ENCODE measurements around the gene TSPAN31. TPM values are rescaled to one million over a fixed set of nuclear protein-coding genes. Genes with fewer than 3 reads are reported as not detected.

The TSPAN31 gene
- total and polyA plus RNA-seq, 2 experiments from 2014 or later: 47.2 to 70.8 TPM

DNA sequence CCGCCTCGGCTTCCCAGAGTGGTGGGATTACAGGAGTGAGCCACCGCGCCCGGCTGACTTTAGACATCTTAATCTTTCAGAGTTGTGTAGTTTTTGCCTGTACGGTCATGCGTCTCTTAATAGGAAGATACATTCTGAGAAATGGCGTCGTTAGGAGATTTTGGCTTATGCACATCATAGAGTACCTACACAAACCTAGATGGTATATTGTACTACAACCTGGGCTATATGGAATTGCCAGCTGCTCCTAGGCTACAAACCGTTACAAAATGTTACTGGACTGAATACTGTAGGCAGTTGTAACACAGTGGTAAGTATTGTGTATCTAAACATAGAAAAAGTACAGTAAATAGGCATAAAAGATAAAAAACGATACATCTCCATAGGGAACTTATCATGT is 39.0 kb downstream of the TSPAN31 start:
- Histone ChIP-seq H3K4me2 (ENCODE audit: unreplicated experiment) (peak overlapping the region; percentile 93), H2AFZ (no peak overlapping the region), H3K79me2 (ENCODE audit: insufficient read depth) (peaks cover 54% of the 10 kb centered on the region), H3K36me3 (ENCODE audit: low read depth) (peaks cover 25% of the 10 kb centered on the region), H3K9me2 (ENCODE audit: insufficient read depth) (no peaks in the 10 kb centered on the region), H3K27me3 (replicated peaks; ENCODE audit: insufficient read depth) (no peaks in the 10 kb centered on the region), H3K9me3 (ENCODE audit: low read depth) (no peaks in the 10 kb centered on the region), H4K20me1 (ENCODE audit: insufficient read depth) (no peaks in the 10 kb centered on the region), H3K27ac (no peak overlapping the region), H3K4me3 (peak overlapping the region; percentile 98; the same call in 1 of the 2 replicates), H3K9ac (no peak overlapping the region; the same call in 1 of the 2 replicates), H3K4me1 (ENCODE audit: insufficient read depth) (peaks cover 3% of the 10 kb centered on the region; the same call in 1 of the 2 replicates), H3F3A (ENCODE audit: insufficient read depth) (peaks cover 17% of the 10 kb centered on the region)
- TF ChIP-seq EZH2phosphoT487 (IDR thresholded peaks at IDR 0.05; ENCODE audit: insufficient read depth, low read depth): no peak
- no peak for TF ChIP-seq EZH2 (IDR thresholded peaks at IDR 0.05; ENCODE audit: insufficient read depth, poor library complexity, severe bottlenecking)
- 94% methylated on average over 11 of the region's 11 CpGs for WGBS, 2 experiments (ENCODE audit: low coverage in 1 of 2, low lambda C conversion rate in 2 of 2, missing lambda C conversion rate in 2 of 2)
- in situ Hi-C loops (cut with MboI): no loop called here
- DNase-seq: no peak

DNA sequence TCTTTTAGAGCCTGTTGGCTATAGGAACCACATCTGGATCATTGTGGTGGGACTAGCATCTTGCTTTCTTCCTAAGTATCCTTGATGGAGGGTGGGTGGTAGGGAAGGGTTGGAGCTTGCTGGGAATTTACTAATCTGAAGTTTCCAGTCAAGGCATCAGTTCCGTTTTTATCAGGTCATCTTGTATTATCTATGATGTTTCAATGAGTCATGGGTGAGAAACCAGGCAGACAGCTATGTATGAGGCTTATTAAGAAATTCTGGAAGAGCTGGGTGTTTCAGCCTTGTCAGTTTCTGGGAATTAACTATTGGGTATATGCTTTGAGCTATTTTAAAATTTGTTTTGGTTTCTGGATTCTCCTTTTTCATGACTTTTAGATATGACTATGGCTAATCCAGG is 49.1 kb downstream of the TSPAN31 start:
- H3K9me2 ChIP-seq (ENCODE audit: insufficient read depth): no peaks in the 10 kb centered on the region
- in situ Hi-C loops (cut with MboI): no loop called here
- peaks cover 56% of the 10 kb centered on the region for H3F3A ChIP-seq (ENCODE audit: insufficient read depth)
- H3K27ac ChIP-seq: peak overlapping the region; percentile 88
- H3K79me2 ChIP-seq (ENCODE audit: insufficient read depth): peaks cover 32% of the 10 kb centered on the region
- H3K36me3 ChIP-seq (ENCODE audit: low read depth): peaks cover 50% of the 10 kb centered on the region
- H3K4me2 ChIP-seq (ENCODE audit: unreplicated experiment): peak overlapping the region; percentile 61
- WGBS, 2 experiments (ENCODE audit: low coverage in 1 of 2, low lambda C conversion rate in 2 of 2, missing lambda C conversion rate in 2 of 2): 0% methylated on average over 1 of the region's 1 CpG
- no peaks in the 10 kb centered on the region for H4K20me1 ChIP-seq (ENCODE audit: insufficient read depth)
- DNase-seq: peak; percentile 91
- TF ChIP-seq EZH2phosphoT487 (IDR thresholded peaks at IDR 0.05; ENCODE audit: insufficient read depth, low read depth): no peak
- no peak for TF ChIP-seq EZH2 (IDR thresholded peaks at IDR 0.05; ENCODE audit: insufficient read depth, poor library complexity, severe bottlenecking)
- no peaks in the 10 kb centered on the region for H3K27me3 ChIP-seq (replicated peaks; ENCODE audit: insufficient read depth)
- peak overlapping the region; percentile 63 for H3K9ac ChIP-seq
- no peak overlapping the region for H2AFZ ChIP-seq
- H3K4me1 ChIP-seq (ENCODE audit: insufficient read depth): peaks cover 23% of the 10 kb centered on the region
- H3K4me3 ChIP-seq: peak overlapping the region; percentile 40
- no peaks in the 10 kb centered on the region for H3K9me3 ChIP-seq (ENCODE audit: low read depth)

DNA sequence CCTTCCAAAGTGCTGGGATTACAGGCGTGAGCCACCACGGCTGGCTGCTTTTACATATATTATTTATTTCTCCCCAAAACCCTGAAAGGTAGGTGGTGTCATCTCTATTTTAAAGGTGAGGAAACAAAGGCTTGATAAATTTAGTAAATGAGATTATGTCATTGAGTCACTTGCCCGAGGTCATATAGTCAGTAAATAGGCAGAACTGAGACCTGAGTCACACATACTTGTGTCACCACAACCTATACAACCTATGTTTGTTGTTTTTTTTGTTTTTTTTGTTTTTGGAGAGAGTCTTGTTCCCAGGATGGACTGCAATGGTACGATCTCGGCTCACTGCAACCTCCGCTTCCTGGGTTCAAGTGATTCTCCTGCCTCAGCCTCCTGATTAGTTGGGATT is 50.5 kb downstream of the TSPAN31 start:
- Histone ChIP-seq H3K9ac (0 out of 2 replicates have a peak overlapping the region, but pooled peaks have one; percentile 23), H3K36me3 (ENCODE audit: low read depth) (peaks cover 65% of the 10 kb centered on the region), H3K4me3 (no peak overlapping the region), H3K9me3 (ENCODE audit: low read depth) (no peaks in the 10 kb centered on the region), H3K4me1 (ENCODE audit: insufficient read depth) (peaks cover 23% of the 10 kb centered on the region), H3K27ac (peak overlapping the region; percentile 54), H3K9me2 (ENCODE audit: insufficient read depth) (no peaks in the 10 kb centered on the region), H4K20me1 (ENCODE audit: insufficient read depth) (no peaks in the 10 kb centered on the region), H3K4me2 (ENCODE audit: unreplicated experiment) (peak overlapping the region; percentile 15), H2AFZ (no peak overlapping the region), H3K79me2 (ENCODE audit: insufficient read depth) (peaks cover 21% of the 10 kb centered on the region), H3K27me3 (replicated peaks; ENCODE audit: insufficient read depth) (no peaks in the 10 kb centered on the region), H3F3A (ENCODE audit: insufficient read depth) (peaks cover 68% of the 10 kb centered on the region)
- DNase-seq: peak; percentile 73
- TF ChIP-seq EZH2 (IDR thresholded peaks at IDR 0.05; ENCODE audit: insufficient read depth, poor library complexity, severe bottlenecking) (no peak), EZH2phosphoT487 (IDR thresholded peaks at IDR 0.05; ENCODE audit: insufficient read depth, low read depth) (no peak)
- WGBS, 2 experiments (ENCODE audit: low coverage in 1 of 2, low lambda C conversion rate in 2 of 2, missing lambda C conversion rate in 2 of 2): 85 to 87% methylated on average over 6 of the region's 6 CpGs
- in situ Hi-C loops (cut with MboI): no loop called here

DNA sequence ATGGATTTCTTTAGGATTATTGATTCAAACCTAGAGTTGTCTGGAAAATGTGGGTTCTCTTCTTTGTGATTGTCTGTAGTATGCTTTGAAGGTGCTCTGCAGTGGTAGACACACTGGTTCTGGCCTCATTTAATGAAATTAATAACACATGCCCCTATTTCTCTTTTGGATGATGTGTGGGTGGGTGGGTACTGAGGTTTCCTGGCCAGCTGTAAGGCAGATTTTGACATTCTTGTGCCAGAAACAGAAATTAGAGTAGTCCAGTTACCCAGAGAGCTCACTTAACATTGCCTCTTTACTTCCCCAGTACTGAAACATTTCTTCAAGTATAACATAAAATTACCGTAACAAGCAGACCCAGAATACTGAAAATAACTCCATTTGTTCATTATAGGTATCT is 52.2 kb downstream of the TSPAN31 start:
- H3K27me3 ChIP-seq (replicated peaks; ENCODE audit: insufficient read depth): no peaks in the 10 kb centered on the region
- no peak overlapping the region for H3K4me2 ChIP-seq (ENCODE audit: unreplicated experiment)
- H3K36me3 ChIP-seq (ENCODE audit: low read depth): peaks cover 68% of the 10 kb centered on the region
- H3K27ac ChIP-seq: no peak overlapping the region
- peaks cover 23% of the 10 kb centered on the region for H3K4me1 ChIP-seq (ENCODE audit: insufficient read depth)
- H3K9me3 ChIP-seq (ENCODE audit: low read depth): no peaks in the 10 kb centered on the region
- no peak for TF ChIP-seq EZH2phosphoT487 (IDR thresholded peaks at IDR 0.05; ENCODE audit: insufficient read depth, low read depth)
- TF ChIP-seq EZH2 (IDR thresholded peaks at IDR 0.05; ENCODE audit: insufficient read depth, poor library complexity, severe bottlenecking): no peak
- H4K20me1 ChIP-seq (ENCODE audit: insufficient read depth): no peaks in the 10 kb centered on the region
- DNase-seq: no peak
- peaks cover 65% of the 10 kb centered on the region for H3F3A ChIP-seq (ENCODE audit: insufficient read depth)
- no peak overlapping the region for H3K9ac ChIP-seq
- no peaks in the 10 kb centered on the region for H3K9me2 ChIP-seq (ENCODE audit: insufficient read depth)
- in situ Hi-C loops (cut with MboI): no loop called here
- peaks cover 18% of the 10 kb centered on the region for H3K79me2 ChIP-seq (ENCODE audit: insufficient read depth)
- 94 to 96% methylated on average over 1 of the region's 1 CpG for WGBS, 2 experiments (ENCODE audit: low coverage in 1 of 2, low lambda C conversion rate in 2 of 2, missing lambda C conversion rate in 2 of 2)
- H2AFZ ChIP-seq: no peak overlapping the region
- H3K4me3 ChIP-seq: no peak overlapping the region

DNA sequence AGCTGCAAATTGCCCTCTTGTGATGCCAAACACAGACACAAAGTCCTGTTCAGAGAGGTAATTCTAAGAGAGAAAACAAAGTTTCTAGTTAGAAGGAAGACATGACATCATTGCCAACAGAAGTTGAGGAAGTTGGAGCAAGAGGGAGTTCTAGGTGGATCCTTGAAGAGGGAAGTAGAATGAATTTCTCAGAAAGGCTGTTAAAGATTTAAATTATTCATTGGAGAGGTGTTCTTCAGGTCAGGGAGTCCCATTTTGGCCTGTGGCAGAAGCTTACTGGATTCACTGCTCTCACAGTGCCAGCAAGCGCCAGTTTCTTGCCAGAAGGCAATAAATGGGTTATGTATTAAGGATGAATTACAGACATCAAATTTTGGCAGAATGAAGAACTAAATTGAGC is 53.1 kb downstream of the TSPAN31 start:
- H3K27ac ChIP-seq: no peak overlapping the region

More for the DNA sequence above, 53.1 kb downstream of the TSPAN31 start:
- Histone ChIP-seq H3K36me3 (ENCODE audit: low read depth) (peaks cover 70% of the 10 kb centered on the region), H4K20me1 (ENCODE audit: insufficient read depth) (no peaks in the 10 kb centered on the region), H3K4me2 (ENCODE audit: unreplicated experiment) (no peak overlapping the region), H3F3A (ENCODE audit: insufficient read depth) (peaks cover 56% of the 10 kb centered on the region), H3K9me2 (ENCODE audit: insufficient read depth) (no peaks in the 10 kb centered on the region), H3K79me2 (ENCODE audit: insufficient read depth) (peaks cover 16% of the 10 kb centered on the region), H3K9ac (no peak overlapping the region), H3K4me1 (ENCODE audit: insufficient read depth) (peaks cover 23% of the 10 kb centered on the region), H3K27me3 (replicated peaks; ENCODE audit: insufficient read depth) (no peaks in the 10 kb centered on the region), H3K9me3 (ENCODE audit: low read depth) (no peaks in the 10 kb centered on the region), H2AFZ (no peak overlapping the region), H3K4me3 (no peak overlapping the region)
- no peak for DNase-seq
- in situ Hi-C loops (cut with MboI): no loop called here
- TF ChIP-seq EZH2phosphoT487 (IDR thresholded peaks at IDR 0.05; ENCODE audit: insufficient read depth, low read depth) (no peak), EZH2 (IDR thresholded peaks at IDR 0.05; ENCODE audit: insufficient read depth, poor library complexity, severe bottlenecking) (no peak)
- WGBS, 2 experiments (ENCODE audit: low coverage in 1 of 2, low lambda C conversion rate in 2 of 2, missing lambda C conversion rate in 2 of 2): 100% methylated on average over 1 of the region's 1 CpG

Small RNA genes lying within 50 kb of the gene (microRNA-seq; reads per million reads assigned to microRNA genes)
- gene MIR6759 (ENCODE audit: borderline number of aligned reads): not detected

Other genes with a start within 250 kb of the TSPAN31 start
- gene DDIT3, start 224.5 kb upstream of the TSPAN31 start, total RNA-seq (2014; rRNA removed; shearing (Covaris generic)): 13.2 and 14.7 TPM in 2 replicates
- 36.6 and 42.5 TPM in 2 replicates for gene DDIT3, start 224.5 kb upstream of the TSPAN31 start, polyA plus RNA-seq (2016; fragmentation: Nextera tagmentation; extraction: Ambion mirVana)
- gene MBD6, start 222.2 kb upstream of the TSPAN31 start, total RNA-seq (2014; rRNA removed; shearing (Covaris generic)): 2.1 and 2.8 TPM in 2 replicates
- 9.7 and 13.0 TPM in 2 replicates for gene MBD6, start 222.2 kb upstream of the TSPAN31 start, polyA plus RNA-seq (2016; fragmentation: Nextera tagmentation; extraction: Ambion mirVana)
- 158 and 202 TPM in 2 replicates for gene DCTN2, start 197.8 kb upstream of the TSPAN31 start, total RNA-seq (2014; rRNA removed; shearing (Covaris generic))
- gene DCTN2, start 197.8 kb upstream of the TSPAN31 start, polyA plus RNA-seq (2016; fragmentation: Nextera tagmentation; extraction: Ambion mirVana): 141 and 144 TPM in 2 replicates
- under 0.01 and 0.11 TPM in 2 replicates for gene KIF5A, start 195.0 kb upstream of the TSPAN31 start, total RNA-seq (2014; rRNA removed; shearing (Covaris generic))
- gene KIF5A, start 195.0 kb upstream of the TSPAN31 start, polyA plus RNA-seq (2016; fragmentation: Nextera tagmentation; extraction: Ambion mirVana): 0.15 and 0.18 TPM in 2 replicates
- gene PIP4K2C, start 153.8 kb upstream of the TSPAN31 start, total RNA-seq (2014; rRNA removed; shearing (Covaris generic)): 21.5 and 27.3 TPM in 2 replicates
- 20.7 and 22.5 TPM in 2 replicates for gene PIP4K2C, start 153.8 kb upstream of the TSPAN31 start, polyA plus RNA-seq (2016; fragmentation: Nextera tagmentation; extraction: Ambion mirVana)
- gene DTX3, start 140.2 kb upstream of the TSPAN31 start, total RNA-seq (2014; rRNA removed; shearing (Covaris generic)): 12.3 and 19.6 TPM in 2 replicates
- 7.7 and 8.7 TPM in 2 replicates for gene DTX3, start 140.2 kb upstream of the TSPAN31 start, polyA plus RNA-seq (2016; fragmentation: Nextera tagmentation; extraction: Ambion mirVana)
- gene ARHGEF25, start 133.6 kb upstream of the TSPAN31 start, total RNA-seq (2014; rRNA removed; shearing (Covaris generic)): 24.2 and 43.0 TPM in 2 replicates
- gene ARHGEF25, start 133.6 kb upstream of the TSPAN31 start, polyA plus RNA-seq (2016; fragmentation: Nextera tagmentation; extraction: Ambion mirVana): 0.24 and 0.60 TPM in 2 replicates
- 7.8 and 8.6 TPM in 2 replicates for gene B4GALNT1, start 111.8 kb upstream of the TSPAN31 start, total RNA-seq (2014; rRNA removed; shearing (Covaris generic))
- gene B4GALNT1, start 111.8 kb upstream of the TSPAN31 start, polyA plus RNA-seq (2016; fragmentation: Nextera tagmentation; extraction: Ambion mirVana): 4.7 and 5.4 TPM in 2 replicates
- gene OS9, start 50.9 kb upstream of the TSPAN31 start, total RNA-seq (2014; rRNA removed; shearing (Covaris generic)): 215 and 329 TPM in 2 replicates
- gene OS9, start 50.9 kb upstream of the TSPAN31 start, polyA plus RNA-seq (2016; fragmentation: Nextera tagmentation; extraction: Ambion mirVana): 186 and 194 TPM in 2 replicates
- under 0.01 TPM in 1 of 2 replicates, not detected in the other for gene AGAP2, start 6.3 kb upstream of the TSPAN31 start, total RNA-seq (2014; rRNA removed; shearing (Covaris generic))
- 0.11 TPM in 1 of 2 replicates, not detected in the other for gene AGAP2, start 6.3 kb upstream of the TSPAN31 start, polyA plus RNA-seq (2016; fragmentation: Nextera tagmentation; extraction: Ambion mirVana)
- 133 and 152 TPM in 2 replicates for gene CDK4, start 7.3 kb downstream of the TSPAN31 start, total RNA-seq (2014; rRNA removed; shearing (Covaris generic))
- 123 and 137 TPM in 2 replicates for gene CDK4, start 7.3 kb downstream of the TSPAN31 start, polyA plus RNA-seq (2016; fragmentation: Nextera tagmentation; extraction: Ambion mirVana)
- 0.97 and 1.4 TPM in 2 replicates for gene MARCHF9, start 10.1 kb downstream of the TSPAN31 start, total RNA-seq (2014; rRNA removed; shearing (Covaris generic))
- gene MARCHF9, start 10.1 kb downstream of the TSPAN31 start, polyA plus RNA-seq (2016; fragmentation: Nextera tagmentation; extraction: Ambion mirVana): 0.18 TPM in 1 of 2 replicates, not detected in the other
- gene CYP27B1, start 22.0 kb downstream of the TSPAN31 start, total RNA-seq (2014; rRNA removed; shearing (Covaris generic)): 0.86 and 1.0 TPM in 2 replicates
- 0.42 and 0.78 TPM in 2 replicates for gene CYP27B1, start 22.0 kb downstream of the TSPAN31 start, polyA plus RNA-seq (2016; fragmentation: Nextera tagmentation; extraction: Ambion mirVana)
- 3.7 and 7.3 TPM in 2 replicates for gene METTL1, start 27.1 kb downstream of the TSPAN31 start, total RNA-seq (2014; rRNA removed; shearing (Covaris generic))
- gene METTL1, start 27.1 kb downstream of the TSPAN31 start, polyA plus RNA-seq (2016; fragmentation: Nextera tagmentation; extraction: Ambion mirVana): 29.8 and 33.2 TPM in 2 replicates
- gene EEF1AKMT3, start 27.6 kb downstream of the TSPAN31 start, total RNA-seq (2014; rRNA removed; shearing (Covaris generic)): 7.0 and 12.4 TPM in 2 replicates
- gene EEF1AKMT3, start 27.6 kb downstream of the TSPAN31 start, polyA plus RNA-seq (2016; fragmentation: Nextera tagmentation; extraction: Ambion mirVana): 15.0 and 15.7 TPM in 2 replicates
- gene TSFM, start 37.7 kb downstream of the TSPAN31 start, total RNA-seq (2014; rRNA removed; shearing (Covaris generic)): 13.0 and 37.9 TPM in 2 replicates
- gene TSFM, start 37.7 kb downstream of the TSPAN31 start, polyA plus RNA-seq (2016; fragmentation: Nextera tagmentation; extraction: Ambion mirVana): 36.1 and 42.2 TPM in 2 replicates
- 1.4 and 3.4 TPM in 2 replicates for gene AVIL, start 73.7 kb downstream of the TSPAN31 start, total RNA-seq (2014; rRNA removed; shearing (Covaris generic))
- gene AVIL, start 73.7 kb downstream of the TSPAN31 start, polyA plus RNA-seq (2016; fragmentation: Nextera tagmentation; extraction: Ambion mirVana): 1.9 and 2.4 TPM in 2 replicates
- 97.3 and 109 TPM in 2 replicates for gene CTDSP2, start 101.7 kb downstream of the TSPAN31 start, total RNA-seq (2014; rRNA removed; shearing (Covaris generic))
- 51.7 and 52.7 TPM in 2 replicates for gene CTDSP2, start 101.7 kb downstream of the TSPAN31 start, polyA plus RNA-seq (2016; fragmentation: Nextera tagmentation; extraction: Ambion mirVana)
- 8.0 and 14.8 TPM in 2 replicates for gene ATP23, start 196.5 kb downstream of the TSPAN31 start, total RNA-seq (2014; rRNA removed; shearing (Covaris generic))
- gene ATP23, start 196.5 kb downstream of the TSPAN31 start, polyA plus RNA-seq (2016; fragmentation: Nextera tagmentation; extraction: Ambion mirVana): 4.3 and 5.7 TPM in 2 replicates

Data from GM23248 (cell line).